Epithelial cell of esophagus (primary cell): ENCODE measurements around the gene BCKDHB.
A peak's percentile ranks its signal among the peaks of the same experiment; 100 is the strongest.

Experiments used
- DNase-seq: peaks from one replicate; pipeline ENCODE4 v3.0.0; 2010; ENCODE audit warnings: low read depth
- H3K4me3 ChIP-seq: 2 replicates; pipeline ENCODE4 v1.5.1; 2011; ENCODE audit warnings: mild to moderate bottlenecking, low read length, control low read depth
- CTCF ChIP-seq: IDR thresholded peaks from 2 replicates; pipeline ENCODE4 v1.5.1; 2011; ENCODE audit warnings: low read depth, mild to moderate bottlenecking, low read length, control low read depth, inconsistent platforms; ENCODE audit not compliant: insufficient read depth; ENCODE audit errors: missing control alignments

BCKDHB gene

GRCh38 chr6:80330961-80331360, 224.5 kb downstream of the BCKDHB start:
- H3K4me3 ChIP-seq, result no peak overlapping the region
- no peak for DNase-seq
- TF ChIP-seq CTCF, result no peak

- no peak overlapping the region for H3K4me3 ChIP-seq
- no peak for TF ChIP-seq CTCF
- DNase-seq, result no peak
Observed at GRCh38 chr6:80331522-80331921, 225.1 kb downstream of the BCKDHB start.

- no peak for DNase-seq
- H3K4me3 ChIP-seq, result no peak overlapping the region
- TF ChIP-seq CTCF, result no peak
Observed at GRCh38 chr6:80331974-80332373, 225.5 kb downstream of the BCKDHB start.

GRCh38 chr6:80333342-80333741, 226.9 kb downstream of the BCKDHB start:
- TF ChIP-seq CTCF, result no peak
- H3K4me3 ChIP-seq, result no peak overlapping the region
- DNase-seq, result no peak

- peak; percentile 6 for DNase-seq
- no peak overlapping the region for H3K4me3 ChIP-seq
- no peak for TF ChIP-seq CTCF
Observed at GRCh38 chr6:80335121-80335531, 228.7 kb downstream of the BCKDHB start.

GRCh38 chr6:80336911-80337310, 230.4 kb downstream of the BCKDHB start:
- no peak for TF ChIP-seq CTCF
- peak; percentile 53 for DNase-seq

GRCh38 chr6:80338201-80338836, 231.8 kb downstream of the BCKDHB start:
- TF ChIP-seq CTCF, result peak; percentile 93
- H3K4me3 ChIP-seq, result no peak overlapping the region

More at GRCh38 chr6:80336911-80337310, 230.4 kb downstream of the BCKDHB start:
- H3K4me3 ChIP-seq, result no peak overlapping the region

More at GRCh38 chr6:80338201-80338836, 231.8 kb downstream of the BCKDHB start:
- peak; percentile 70 for DNase-seq
